Body of pancreas (tissue), 4 donors: ENCODE data around the gene FNDC5.

Experiments used
- POLR2A ChIP-seq, 3 donors: fragments of 450-650 bp; IDR thresholded peaks; one replicate each; pipeline ENCODE4 v1.6.1; 2016; ENCODE audit warnings: antibody characterized with exemption in 3 of 3, mild to moderate bottlenecking in 2 of 3
- TF ChIP-seq, protein P1 (sequence below), 7 experiments: fragments of 450-650 bp in 4 of 7; fragments of 200-600 bp in 3 of 7; sonication (generic) in 3 of 7; IDR thresholded peaks; one replicate each; pipeline ENCODE4 v1.5.1; 2016 to 2019; ENCODE audit warnings: antibody characterized with exemption in 7 of 7

DNA sequence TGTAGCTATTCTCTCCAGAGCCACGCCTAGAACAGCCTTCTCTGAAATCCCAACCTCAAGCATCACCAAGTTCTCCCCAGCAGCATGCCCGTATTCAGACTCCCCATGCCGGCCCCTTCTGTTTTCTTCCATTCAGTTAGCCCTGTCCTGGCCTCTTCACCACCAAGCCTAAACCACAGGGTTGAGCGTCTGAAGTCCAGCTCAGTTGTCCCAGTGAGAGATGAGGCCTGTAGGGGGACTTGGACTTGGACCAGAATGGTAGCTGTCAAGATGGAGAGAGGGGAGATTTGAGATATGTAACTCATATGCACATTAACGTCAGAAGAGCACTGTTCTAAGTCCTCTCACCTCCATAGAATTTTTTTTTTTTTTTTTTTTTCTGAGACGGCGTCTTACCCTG, 35.9 kb upstream of the FNDC5 start:
- TF ChIP-seq, protein P1, sequence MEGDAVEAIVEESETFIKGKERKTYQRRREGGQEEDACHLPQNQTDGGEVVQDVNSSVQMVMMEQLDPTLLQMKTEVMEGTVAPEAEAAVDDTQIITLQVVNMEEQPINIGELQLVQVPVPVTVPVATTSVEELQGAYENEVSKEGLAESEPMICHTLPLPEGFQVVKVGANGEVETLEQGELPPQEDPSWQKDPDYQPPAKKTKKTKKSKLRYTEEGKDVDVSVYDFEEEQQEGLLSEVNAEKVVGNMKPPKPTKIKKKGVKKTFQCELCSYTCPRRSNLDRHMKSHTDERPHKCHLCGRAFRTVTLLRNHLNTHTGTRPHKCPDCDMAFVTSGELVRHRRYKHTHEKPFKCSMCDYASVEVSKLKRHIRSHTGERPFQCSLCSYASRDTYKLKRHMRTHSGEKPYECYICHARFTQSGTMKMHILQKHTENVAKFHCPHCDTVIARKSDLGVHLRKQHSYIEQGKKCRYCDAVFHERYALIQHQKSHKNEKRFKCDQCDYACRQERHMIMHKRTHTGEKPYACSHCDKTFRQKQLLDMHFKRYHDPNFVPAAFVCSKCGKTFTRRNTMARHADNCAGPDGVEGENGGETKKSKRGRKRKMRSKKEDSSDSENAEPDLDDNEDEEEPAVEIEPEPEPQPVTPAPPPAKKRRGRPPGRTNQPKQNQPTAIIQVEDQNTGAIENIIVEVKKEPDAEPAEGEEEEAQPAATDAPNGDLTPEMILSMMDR (IDR thresholded peaks at IDR 0.05) = no peak
- TF ChIP-seq POLR2A (IDR thresholded peaks at IDR 0.05) = no peak
